MM.1S (cell line): ENCODE data around the gene ZMIZ1.

ENCODE experiments used
- EZH2 ChIP-seq: fragments of 300-600 bp; sonication (generic); optimal IDR thresholded peaks from 2 replicates; pipeline ENCODE3; 2017; ENCODE audit warnings: low read depth, mild to moderate bottlenecking, antibody characterized with exemption, low read length, mixed read lengths
- EZH2phosphoT487 ChIP-seq: fragments of 300-600 bp; sonication (generic); IDR thresholded peaks from 2 replicates; pipeline ENCODE4 v1.6.1; 2018; ENCODE audit warnings: antibody characterized with exemption, low read length
- TF ChIP-seq, protein P1 (sequence below): fragments of 300-600 bp; sonication (generic); IDR thresholded peaks from 2 replicates; pipeline ENCODE4 v1.5.1; 2016; ENCODE audit warnings: antibody characterized with exemption, low read length, mixed read lengths

DNA sequence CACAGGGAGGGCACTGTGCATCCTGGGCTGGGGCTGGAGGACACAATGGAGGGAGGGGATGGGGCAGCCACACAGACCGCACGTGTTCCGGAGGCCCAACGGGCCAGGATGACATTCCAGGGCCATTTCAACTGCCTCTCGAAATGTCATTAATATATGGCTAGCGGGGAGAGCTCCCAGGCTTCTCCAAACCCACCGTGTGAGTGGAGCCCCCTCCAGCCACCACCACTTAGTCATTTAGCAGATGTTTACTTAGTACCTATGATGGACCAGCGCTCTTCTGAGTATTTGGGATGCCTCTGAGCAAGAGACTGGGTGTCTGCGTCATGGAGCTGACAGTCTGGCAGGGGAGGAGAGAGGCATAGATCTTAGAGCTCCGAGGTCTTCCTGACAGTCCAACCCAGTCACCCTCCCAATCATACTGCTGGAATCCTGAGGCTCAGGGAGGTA, 107.3 kb downstream of the ZMIZ1 start:
- TF ChIP-seq, protein P1, sequence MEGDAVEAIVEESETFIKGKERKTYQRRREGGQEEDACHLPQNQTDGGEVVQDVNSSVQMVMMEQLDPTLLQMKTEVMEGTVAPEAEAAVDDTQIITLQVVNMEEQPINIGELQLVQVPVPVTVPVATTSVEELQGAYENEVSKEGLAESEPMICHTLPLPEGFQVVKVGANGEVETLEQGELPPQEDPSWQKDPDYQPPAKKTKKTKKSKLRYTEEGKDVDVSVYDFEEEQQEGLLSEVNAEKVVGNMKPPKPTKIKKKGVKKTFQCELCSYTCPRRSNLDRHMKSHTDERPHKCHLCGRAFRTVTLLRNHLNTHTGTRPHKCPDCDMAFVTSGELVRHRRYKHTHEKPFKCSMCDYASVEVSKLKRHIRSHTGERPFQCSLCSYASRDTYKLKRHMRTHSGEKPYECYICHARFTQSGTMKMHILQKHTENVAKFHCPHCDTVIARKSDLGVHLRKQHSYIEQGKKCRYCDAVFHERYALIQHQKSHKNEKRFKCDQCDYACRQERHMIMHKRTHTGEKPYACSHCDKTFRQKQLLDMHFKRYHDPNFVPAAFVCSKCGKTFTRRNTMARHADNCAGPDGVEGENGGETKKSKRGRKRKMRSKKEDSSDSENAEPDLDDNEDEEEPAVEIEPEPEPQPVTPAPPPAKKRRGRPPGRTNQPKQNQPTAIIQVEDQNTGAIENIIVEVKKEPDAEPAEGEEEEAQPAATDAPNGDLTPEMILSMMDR: no peak
- no peak for TF ChIP-seq EZH2phosphoT487
- TF ChIP-seq EZH2: no peak
